Measurements from ENCODE around the gene ARHGAP6.
"Not testable (repeated sequence)": the region's sequence is repeated elsewhere in the genome, so short reads cannot be mapped to it uniquely, and the experiment has no call there.

The ARHGAP6 gene

DNA sequence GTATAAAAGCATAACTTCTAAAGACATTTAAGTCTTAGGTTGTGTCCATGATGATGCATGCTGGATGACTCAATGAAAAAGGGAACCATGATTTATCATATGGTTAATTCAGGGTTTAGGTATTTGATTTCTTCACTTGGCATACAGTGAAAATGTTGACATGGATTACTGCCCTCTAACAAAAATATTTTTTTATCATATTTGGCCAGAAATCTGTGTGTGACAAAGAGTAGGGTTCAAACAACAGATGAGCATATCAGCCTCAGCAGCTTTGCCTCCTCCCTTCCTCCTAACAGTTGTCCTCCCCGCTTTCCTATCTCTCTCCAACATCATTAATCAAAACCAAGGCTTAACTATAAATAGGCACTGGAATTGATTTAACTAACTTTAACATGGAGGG lies 46.3 kb downstream of the ARHGAP6 start:
- no peak for DNase-seq (ENCODE audit: low read depth)
- no peak overlapping the region for H3K4me3 ChIP-seq (ENCODE audit: low read depth, low read length)
- TF ChIP-seq, protein P1, sequence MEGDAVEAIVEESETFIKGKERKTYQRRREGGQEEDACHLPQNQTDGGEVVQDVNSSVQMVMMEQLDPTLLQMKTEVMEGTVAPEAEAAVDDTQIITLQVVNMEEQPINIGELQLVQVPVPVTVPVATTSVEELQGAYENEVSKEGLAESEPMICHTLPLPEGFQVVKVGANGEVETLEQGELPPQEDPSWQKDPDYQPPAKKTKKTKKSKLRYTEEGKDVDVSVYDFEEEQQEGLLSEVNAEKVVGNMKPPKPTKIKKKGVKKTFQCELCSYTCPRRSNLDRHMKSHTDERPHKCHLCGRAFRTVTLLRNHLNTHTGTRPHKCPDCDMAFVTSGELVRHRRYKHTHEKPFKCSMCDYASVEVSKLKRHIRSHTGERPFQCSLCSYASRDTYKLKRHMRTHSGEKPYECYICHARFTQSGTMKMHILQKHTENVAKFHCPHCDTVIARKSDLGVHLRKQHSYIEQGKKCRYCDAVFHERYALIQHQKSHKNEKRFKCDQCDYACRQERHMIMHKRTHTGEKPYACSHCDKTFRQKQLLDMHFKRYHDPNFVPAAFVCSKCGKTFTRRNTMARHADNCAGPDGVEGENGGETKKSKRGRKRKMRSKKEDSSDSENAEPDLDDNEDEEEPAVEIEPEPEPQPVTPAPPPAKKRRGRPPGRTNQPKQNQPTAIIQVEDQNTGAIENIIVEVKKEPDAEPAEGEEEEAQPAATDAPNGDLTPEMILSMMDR (conservative IDR thresholded peaks at IDR 0.05; ENCODE audit: low read depth, low read length): no peak

DNA sequence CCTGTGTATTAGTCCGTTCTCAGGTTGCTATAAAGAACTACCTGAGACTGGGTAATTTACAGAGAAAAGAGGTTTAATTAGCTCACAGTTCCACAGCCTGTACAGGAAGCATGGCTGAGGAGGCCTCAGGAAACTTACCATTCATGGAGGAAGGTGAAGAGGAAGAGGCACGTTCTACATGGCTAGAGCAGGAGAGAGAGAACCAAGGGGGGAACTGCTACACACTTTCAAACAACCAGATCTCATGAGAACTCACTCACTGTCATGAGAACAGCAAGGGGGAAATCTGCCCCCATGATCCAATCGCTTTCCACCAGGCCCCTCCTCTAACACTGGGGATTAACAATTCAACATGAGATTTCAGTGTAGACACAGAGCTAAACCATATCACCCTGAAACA lies 51.5 kb downstream of the ARHGAP6 start:
- DNase-seq (ENCODE audit: low read depth); H3K4me3 ChIP-seq (ENCODE audit: low read depth, low read length): not testable (repeated sequence)

DNA sequence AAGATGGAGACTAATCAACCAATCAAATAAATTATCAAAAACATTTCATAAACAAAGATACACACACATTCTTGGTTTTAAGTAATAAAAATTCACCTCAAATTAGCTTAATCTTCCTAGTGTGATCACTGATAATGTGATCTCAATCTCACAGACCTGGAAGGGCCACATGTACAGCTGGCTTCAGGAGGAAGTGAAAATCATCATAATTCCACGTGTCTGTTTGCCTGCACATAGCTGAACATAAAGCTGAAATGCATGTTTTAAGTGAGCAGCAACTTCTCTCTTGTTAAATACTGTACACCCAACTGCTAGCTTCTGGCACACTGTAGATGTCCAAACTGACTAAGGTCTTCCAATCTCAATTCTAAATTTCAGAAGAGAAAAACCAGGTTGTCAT lies 53.8 kb downstream of the ARHGAP6 start:
- TF ChIP-seq, protein P1 (conservative IDR thresholded peaks at IDR 0.05; ENCODE audit: low read depth, low read length): no peak
- no peak overlapping the region for H3K4me3 ChIP-seq (ENCODE audit: low read depth, low read length)
- no peak for DNase-seq (ENCODE audit: low read depth)

DNA sequence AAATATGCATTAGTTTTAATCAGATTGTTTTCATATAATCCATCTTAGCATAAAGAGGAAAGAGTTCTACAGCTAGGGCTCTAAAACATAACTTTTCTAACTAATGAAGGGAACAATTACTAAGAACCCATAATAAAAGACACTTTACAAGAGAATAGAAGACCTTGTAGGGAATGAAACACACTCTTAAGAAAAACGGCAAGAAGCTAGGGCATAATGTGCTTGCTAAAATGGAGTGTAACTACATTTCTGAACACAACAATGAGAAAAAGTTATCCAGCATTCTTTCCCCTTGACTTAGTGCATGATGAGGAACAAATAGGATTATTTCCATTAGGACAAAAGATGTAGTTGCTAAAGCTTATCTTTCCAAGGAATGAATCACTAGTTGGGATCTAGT lies 54.6 kb downstream of the ARHGAP6 start:
- DNase-seq (ENCODE audit: low read depth): no peak
- TF ChIP-seq, protein P1 (conservative IDR thresholded peaks at IDR 0.05; ENCODE audit: low read depth, low read length): no peak

DNA sequence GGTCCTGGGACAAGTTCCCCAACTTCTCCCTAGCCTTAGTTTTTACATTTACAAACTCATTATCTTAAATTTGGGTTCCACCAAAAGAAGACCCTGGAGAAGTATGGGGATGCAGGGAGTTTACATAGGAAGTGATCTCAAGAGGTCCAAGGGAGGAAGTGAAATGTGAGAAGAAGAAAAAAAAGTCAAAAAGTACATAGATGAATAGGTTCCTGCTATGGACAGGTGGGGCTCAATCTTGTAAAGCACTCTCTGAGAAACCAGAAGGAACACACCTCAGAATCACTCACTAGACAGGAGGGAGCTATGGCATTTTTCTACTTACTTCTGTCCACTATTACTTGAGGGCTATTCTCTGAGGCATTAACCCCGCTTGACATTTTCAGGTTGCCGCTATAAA lies 56.6 kb downstream of the ARHGAP6 start:
- TF ChIP-seq, protein P1 (conservative IDR thresholded peaks at IDR 0.05; ENCODE audit: low read depth, low read length): no peak
- DNase-seq (ENCODE audit: low read depth): no peak
- no peak overlapping the region for H3K4me3 ChIP-seq (ENCODE audit: low read depth, low read length)

More for the DNA sequence above, 54.6 kb downstream of the ARHGAP6 start:
- H3K4me3 ChIP-seq (ENCODE audit: low read depth, low read length): no peak overlapping the region

DNA sequence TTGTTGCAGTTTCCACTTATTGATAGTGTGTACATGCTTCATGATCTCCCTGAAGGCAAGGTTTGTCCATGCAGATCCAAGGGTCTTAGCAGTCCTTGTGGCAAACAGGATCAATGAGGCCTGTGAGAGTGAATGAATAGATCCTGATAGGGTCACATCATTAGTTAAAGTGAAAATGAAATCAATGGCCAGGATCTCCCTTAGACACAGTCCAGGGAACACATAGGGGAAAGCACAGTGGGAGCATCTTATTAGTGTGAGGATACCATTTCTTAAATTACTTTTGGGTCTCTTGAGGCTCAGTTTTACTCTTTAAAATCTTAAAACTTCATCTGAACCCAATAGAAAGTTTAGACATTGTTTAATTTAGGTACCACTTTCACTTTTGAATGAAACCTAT lies 59.3 kb downstream of the ARHGAP6 start:
- TF ChIP-seq, protein P1 (conservative IDR thresholded peaks at IDR 0.05; ENCODE audit: low read depth, low read length): no peak
- H3K4me3 ChIP-seq (ENCODE audit: low read depth, low read length): no peak overlapping the region
- DNase-seq (ENCODE audit: low read depth): no peak

DNA sequence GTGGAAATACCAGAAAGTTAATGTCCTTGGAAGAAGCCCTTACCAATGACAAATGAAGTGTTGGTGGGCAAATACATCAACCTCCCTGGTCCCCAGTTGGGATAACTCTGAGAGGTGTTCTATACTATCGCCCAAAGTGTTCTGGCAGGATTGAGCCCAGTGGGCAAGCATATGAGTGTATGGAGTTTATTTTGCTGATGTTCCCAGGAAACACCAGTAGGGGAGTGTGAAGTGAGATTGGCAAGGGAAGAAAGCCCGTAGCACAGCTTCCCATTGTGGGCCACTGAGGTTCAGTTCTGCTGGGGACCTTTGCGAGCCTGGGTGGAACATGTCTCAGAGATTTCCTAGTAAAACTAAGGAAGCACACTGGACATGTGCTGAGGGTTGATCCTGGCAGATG lies 65.1 kb downstream of the ARHGAP6 start:
- TF ChIP-seq, protein P1 (conservative IDR thresholded peaks at IDR 0.05; ENCODE audit: low read depth, low read length): no peak
- no peak for DNase-seq (ENCODE audit: low read depth)
- H3K4me3 ChIP-seq (ENCODE audit: low read depth, low read length): no peak overlapping the region

DNA sequence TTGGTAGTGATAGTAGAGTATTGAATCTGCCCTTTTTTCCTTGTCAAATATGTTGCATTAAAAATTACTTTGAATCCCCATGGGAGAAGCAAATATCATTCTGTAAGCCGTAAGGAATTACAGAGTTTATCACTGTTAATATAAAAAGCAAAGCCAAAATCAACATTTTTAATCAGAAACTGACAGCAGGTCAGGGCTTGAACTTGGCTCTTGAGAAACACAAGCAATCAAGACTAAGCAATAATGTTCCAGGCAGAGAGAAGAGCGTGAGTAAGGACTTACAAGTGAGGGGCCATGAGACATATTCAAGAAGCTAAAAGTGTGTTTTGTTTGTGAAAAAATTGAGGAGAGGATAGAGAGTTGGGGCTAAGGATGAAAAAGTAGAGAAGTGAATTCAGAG lies 68.2 kb downstream of the ARHGAP6 start:
- TF ChIP-seq, protein P1 (conservative IDR thresholded peaks at IDR 0.05; ENCODE audit: low read depth, low read length): no peak
- no peak overlapping the region for H3K4me3 ChIP-seq (ENCODE audit: low read depth, low read length)
- DNase-seq (ENCODE audit: low read depth): peak; percentile 30

Data from choroid plexus epithelial cell (primary cell).